GM12878 (cell line): ENCODE results near the gene PBOV1. TPM values are rescaled to one million over a fixed set of nuclear protein-coding genes. Genes with fewer than 3 reads are reported as not detected.

Source experiments
- ATAC-seq: fragments of 200-7000 bp; cut with Tn5 transposase; 3 replicates; pipeline ENCODE4 v1.9.1; 2020; ENCODE audit warnings: mild to moderate bottlenecking, moderate library complexity
- BruUV-seq: library from RNA; stranded (reverse); fragments of 400-500 nt; replicated peaks from 2 replicates; lab custom pipeline; 2021; lab: Mats Ljungman, UMichigan
- CTCF ChIA-PET: fragments of 300-600 bp; sonication (Branson Sonifier 250); formaldehyde crosslinking; extraction: SDS; loops from one replicate; lab custom pipeline; 2021; ENCODE audit warnings: inconsistent platforms; lab: Yijun Ruan, JAX
- POLR2A ChIA-PET: fragments of 350-600 bp; formaldehyde crosslinking; extraction: SDS; loops from one replicate; lab custom pipeline; 2021; ENCODE audit warnings: inconsistent platforms; lab: Charles Lee
- RAD21 ChIA-PET: fragments of 300-600 bp; sonication (Branson Sonifier 250); formaldehyde crosslinking; loops from one replicate; lab custom pipeline; 2023; ENCODE audit warnings: antibody characterized with exemption; ENCODE audit not compliant: unreplicated experiment; lab: Charles Lee
- SMC1A ChIA-PET: fragments of 300-600 bp; sonication (Branson Sonifier 250); formaldehyde crosslinking; loops from one replicate; lab custom pipeline; 2023; ENCODE audit not compliant: unreplicated experiment, uncharacterized antibody; lab: Charles Lee
- DNase-seq: peaks from one replicate; pipeline ENCODE4 v3.0.0-alpha.2; 2011; ENCODE audit warnings: low read depth, low spot score
- FAIRE-seq: peaks from 3 replicates; lab custom pipeline; 2011; peaks lifted over from hg19 to GRCh38; lab: Jason Lieb, UNC
- H2AFZ ChIP-seq: 2 replicates; pipeline ENCODE4 v1.6.0; 2011; ENCODE audit warnings: low read depth, low read length, control low read depth; ENCODE audit not compliant: control insufficient read depth
- H3K27ac ChIP-seq: 2 replicates; pipeline ENCODE4 v1.5.1; 2011; ENCODE audit warnings: control low read depth; ENCODE audit not compliant: control insufficient read depth, insufficient read depth
- H3K27me3 ChIP-seq, 2 experiments: replicated peaks in 1 of 2; 2 replicates each; pipeline versions ENCODE4 v1.6.0 to v1.6.1; 2011; ENCODE audit warnings: low read length in 1 of 2; ENCODE audit not compliant: control insufficient read depth in 2 of 2, insufficient read depth in 2 of 2
- H3K36me3 ChIP-seq, 2 experiments: 2 replicates each; pipeline ENCODE4 v1.5.1; 2011; ENCODE audit warnings: low read length in 1 of 2; ENCODE audit not compliant: control insufficient read depth in 2 of 2, insufficient read depth in 2 of 2
- H3K4me1 ChIP-seq: 2 replicates; pipeline ENCODE4 v1.6.1; 2011; ENCODE audit warnings: mild to moderate bottlenecking, low read length, moderate library complexity, mixed read lengths; ENCODE audit not compliant: control insufficient read depth, insufficient read depth
- H3K4me2 ChIP-seq: 2 replicates; pipeline ENCODE4 v1.6.0; 2011; ENCODE audit warnings: control low read depth; ENCODE audit not compliant: control insufficient read depth, insufficient read depth
- H3K4me3 ChIP-seq: fragments of 200-600 bp; sonication (generic); 2 replicates; pipeline ENCODE4 v1.5.1; 2016
- H3K79me2 ChIP-seq: 2 replicates; pipeline ENCODE4 v1.6.0; 2011; ENCODE audit warnings: low read length; ENCODE audit not compliant: control insufficient read depth, insufficient read depth
- H3K9ac ChIP-seq: 2 replicates; pipeline ENCODE4 v1.8.0; 2011; ENCODE audit warnings: low read length, control low read depth, mixed read lengths; ENCODE audit not compliant: control insufficient read depth, insufficient read depth
- H3K9me3 ChIP-seq: replicated peaks from 3 replicates; pipeline ENCODE4 v1.5.1; 2011; ENCODE audit warnings: mild to moderate bottlenecking, low read length; ENCODE audit not compliant: control insufficient read depth, insufficient read depth
- H4K20me1 ChIP-seq: 2 replicates; pipeline ENCODE4 v1.6.0; 2011; ENCODE audit not compliant: control insufficient read depth, insufficient read depth
- ASH2L ChIP-seq: fragments of 300-600, 200-600 bp; sonication (generic); IDR thresholded peaks from 2 replicates; pipeline ENCODE4 v1.6.1; 2017; ENCODE audit warnings: low read depth, mild to moderate bottlenecking, borderline replicate concordance
- CBX3 ChIP-seq: fragments of 200-600 bp; sonication (generic); IDR thresholded peaks from 2 replicates; pipeline ENCODE4 v1.6.1; 2016; ENCODE audit warnings: low read depth, borderline replicate concordance
- CBX5 ChIP-seq: sonication (generic); IDR thresholded peaks from 2 replicates; pipeline ENCODE4 v1.6.1; 2016; ENCODE audit warnings: low read depth, moderate library complexity, mild to moderate bottlenecking, inconsistent platforms
- EP300 ChIP-seq, 2 experiments: fragments of 150-350 bp in 1 of 2; IDR thresholded peaks; 2 replicates each; pipeline ENCODE4 v1.6.1; 2011 to 2012; ENCODE audit warnings: low read depth in 2 of 2, low read length in 2 of 2, borderline replicate concordance in 1 of 2, improper control_type of control experiment in 1 of 2, inconsistent platforms in 1 of 2; ENCODE audit not compliant: control insufficient read depth in 1 of 2
- IKZF2 ChIP-seq, 2 experiments: fragments of 450-650 bp; IDR thresholded peaks; 2 replicates each; pipeline ENCODE4 v1.6.1; 2017; ENCODE audit warnings: mild to moderate bottlenecking in 2 of 2, moderate library complexity in 2 of 2
- MAX ChIP-seq: IDR thresholded peaks from 2 replicates; pipeline ENCODE4 v1.6.1; 2012; ENCODE audit warnings: low read depth, low read length, improper control_type of control experiment
- MEF2A ChIP-seq: IDR thresholded peaks from 2 replicates; pipeline ENCODE4 v1.6.1; 2011; ENCODE audit warnings: low read depth, mild to moderate bottlenecking, low read length, moderate library complexity; ENCODE audit not compliant: insufficient read depth
- MYC ChIP-seq: IDR thresholded peaks from 2 replicates; pipeline ENCODE4 v1.6.1; 2011; ENCODE audit warnings: mild to moderate bottlenecking, low read length, moderate library complexity, inconsistent platforms; ENCODE audit not compliant: insufficient read depth, insufficient replicate concordance, insufficient read length, severe bottlenecking
- NR2F1 ChIP-seq: fragments of 450-650 bp; conservative IDR thresholded peaks from 2 replicates; pipeline ENCODE4 v1.6.1; 2017; ENCODE audit warnings: mild to moderate bottlenecking
- PAX5 ChIP-seq: IDR thresholded peaks from 2 replicates; pipeline ENCODE4 v1.6.1; 2011; ENCODE audit warnings: low read depth, low read length, borderline replicate concordance
- RAD21 ChIP-seq: IDR thresholded peaks from 2 replicates; pipeline ENCODE4 v1.6.1; 2011; ENCODE audit warnings: mild to moderate bottlenecking, low read depth, low read length, moderate library complexity; ENCODE audit not compliant: insufficient read depth
- SMAD5 ChIP-seq: IDR thresholded peaks from 2 replicates; pipeline ENCODE4 v1.6.1; 2016; ENCODE audit warnings: antibody characterized with exemption, low read depth
- SMARCA5 ChIP-seq: fragments of 450-650 bp; IDR thresholded peaks from 2 replicates; pipeline ENCODE4 v1.6.1; 2017; ENCODE audit warnings: mild to moderate bottlenecking
- SPI1 ChIP-seq: IDR thresholded peaks from 2 replicates; pipeline ENCODE4 v1.6.1; 2011; ENCODE audit warnings: low read depth, mild to moderate bottlenecking, low read length, moderate library complexity, borderline replicate concordance; ENCODE audit not compliant: insufficient read depth
- YY1 ChIP-seq: IDR thresholded peaks from 2 replicates; pipeline ENCODE4 v1.6.1; 2011; ENCODE audit warnings: low read depth, mild to moderate bottlenecking, low read length
- ZNF622 ChIP-seq: fragments of 450-650 bp; IDR thresholded peaks from 2 replicates; pipeline ENCODE4 v1.6.1; 2017; ENCODE audit warnings: mild to moderate bottlenecking, inconsistent platforms
- WGBS: methylation state at CpG from one replicate; pipeline ENCODE4 v1.1.6; 2016; ENCODE audit warnings: low lambda C conversion rate; ENCODE audit not compliant: insufficient replicate concordance, insufficient coverage; ENCODE audit errors: missing lambda C conversion rate; 5-methylcytosine and 5-hydroxymethylcytosine counted together
- in situ Hi-C: fragments of 300-500 bp; cut with MboI; formaldehyde crosslinking; loops from 9 replicates; pipeline ENCODE4 v1.14.3; 2018; ENCODE audit warnings: mixed read lengths
- intact Hi-C: fragments of 100-400 bp; cut with micrococcal nuclease; formaldehyde crosslinking; loops from one replicate; pipeline ENCODE4 v1.14.2; 2022; ENCODE audit not compliant: unreplicated experiment
- polyA plus RNA-seq, 11 experiments: library from polyadenylated mRNA; depleted of rRNA in 4 of 11; unstranded in 6 of 11; stranded (reverse) in 5 of 11; fragments of >200 nt; fragmentation: Nextera tagmentation in 4 of 11; fragmentation: Illumina TruSeq in 1 of 11; extraction: Ambion mirVana in 4 of 11; extraction: Trizol in 1 of 11; gene quantifications; 1 replicate in 1 of 11; 2 replicates in 10 of 11; pipeline versions ENCODE4 v1.2.1 to v1.2.3, GENCODE V29; 2011 to 2016; ENCODE audit warnings: inconsistent platforms in 2 of 11, missing spikeins in 2 of 11, low read depth in 1 of 11
- total RNA-seq, 4 experiments: library from RNA; depleted of rRNA in 3 of 4; stranded (reverse); fragments of >200 nt in 3 of 4; fragmentation: Illumina TruSeq in 1 of 4; extraction: Trizol in 1 of 4; gene quantifications; 2 replicates each; pipeline versions ENCODE4 v1.2.1 to v1.2.3, GENCODE V29; 2013 to 2021
- TF ChIP-seq, protein P1 (sequence below): fragments of 450-650 bp; IDR thresholded peaks from 2 replicates; pipeline ENCODE4 v1.6.1; 2016; ENCODE audit warnings: mild to moderate bottlenecking, moderate library complexity, borderline replicate concordance

Gene PBOV1
- total and polyA plus RNA-seq, 10 of the 15 experiments (the other 5 are each of a cell fraction or from before 2014, with no cell fraction given), result not detected

DNA sequence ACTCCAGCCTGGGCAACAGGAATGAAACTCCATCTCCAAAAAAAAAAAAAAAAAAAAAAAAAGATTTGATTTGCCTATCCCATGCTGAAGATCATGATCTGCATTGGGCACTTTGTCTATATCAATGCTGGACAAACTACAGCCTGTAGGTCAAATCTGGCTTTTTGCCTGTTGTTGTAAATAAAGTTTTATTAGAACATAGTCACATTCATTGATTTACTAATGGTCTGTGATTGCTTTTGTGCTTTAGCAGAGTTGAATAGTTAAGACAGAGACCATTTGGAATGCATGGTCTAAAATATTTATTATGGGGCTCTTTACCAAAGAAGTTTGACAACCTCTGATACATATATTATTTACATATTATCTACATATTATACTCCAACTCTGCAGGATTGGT, 14.0 kb downstream of the PBOV1 start (continued):
- no peak for TF ChIP-seq EP300 (IDR thresholded peaks at IDR 0.05; ENCODE audit: borderline replicate concordance in 1 of 2, control insufficient read depth in 1 of 2, low read depth in 2 of 2, low read length in 2 of 2)
- no peak for TF ChIP-seq NR2F1
- TF ChIP-seq, all 136 proteins: peak for 0

DNA sequence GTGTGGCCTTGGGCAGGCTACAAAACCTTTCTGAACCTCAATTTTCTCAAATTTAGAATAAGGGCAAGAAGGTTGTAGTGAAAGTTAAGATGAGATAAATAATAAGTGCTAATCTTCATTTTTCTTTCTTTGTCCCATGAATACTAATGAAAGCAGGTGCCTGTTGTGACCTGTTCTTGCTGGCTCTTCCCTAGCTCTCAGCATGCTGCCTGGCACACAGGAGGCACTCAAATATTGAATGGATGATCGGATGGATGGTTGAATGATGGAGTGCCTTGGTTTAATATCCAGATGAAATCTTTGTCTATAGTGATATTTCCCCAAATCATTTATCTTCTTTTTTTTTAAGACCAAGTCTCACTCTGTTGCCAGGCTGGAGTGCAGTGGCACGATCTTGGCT, 15.0 kb downstream of the PBOV1 start:
- 20% methylated on average over 2 of the region's 2 CpGs for WGBS
- ChIA-PET POLR2A (no interaction called here), RAD21 (no interaction called here), CTCF (no interaction called here), SMC1A (no interaction called here)
- no peak for TF ChIP-seq MYC
- TF ChIP-seq MEF2A, result no peak
- no peak for TF ChIP-seq YY1
- TF ChIP-seq ZNF622, result no peak
- no peak for TF ChIP-seq SMAD5
- no peak for TF ChIP-seq CBX5
- no peak for TF ChIP-seq ASH2L
- TF ChIP-seq MAX, result no peak
- TF ChIP-seq SMARCA5, result no peak
- TF ChIP-seq CBX3, result no peak
- TF ChIP-seq, protein P1, sequence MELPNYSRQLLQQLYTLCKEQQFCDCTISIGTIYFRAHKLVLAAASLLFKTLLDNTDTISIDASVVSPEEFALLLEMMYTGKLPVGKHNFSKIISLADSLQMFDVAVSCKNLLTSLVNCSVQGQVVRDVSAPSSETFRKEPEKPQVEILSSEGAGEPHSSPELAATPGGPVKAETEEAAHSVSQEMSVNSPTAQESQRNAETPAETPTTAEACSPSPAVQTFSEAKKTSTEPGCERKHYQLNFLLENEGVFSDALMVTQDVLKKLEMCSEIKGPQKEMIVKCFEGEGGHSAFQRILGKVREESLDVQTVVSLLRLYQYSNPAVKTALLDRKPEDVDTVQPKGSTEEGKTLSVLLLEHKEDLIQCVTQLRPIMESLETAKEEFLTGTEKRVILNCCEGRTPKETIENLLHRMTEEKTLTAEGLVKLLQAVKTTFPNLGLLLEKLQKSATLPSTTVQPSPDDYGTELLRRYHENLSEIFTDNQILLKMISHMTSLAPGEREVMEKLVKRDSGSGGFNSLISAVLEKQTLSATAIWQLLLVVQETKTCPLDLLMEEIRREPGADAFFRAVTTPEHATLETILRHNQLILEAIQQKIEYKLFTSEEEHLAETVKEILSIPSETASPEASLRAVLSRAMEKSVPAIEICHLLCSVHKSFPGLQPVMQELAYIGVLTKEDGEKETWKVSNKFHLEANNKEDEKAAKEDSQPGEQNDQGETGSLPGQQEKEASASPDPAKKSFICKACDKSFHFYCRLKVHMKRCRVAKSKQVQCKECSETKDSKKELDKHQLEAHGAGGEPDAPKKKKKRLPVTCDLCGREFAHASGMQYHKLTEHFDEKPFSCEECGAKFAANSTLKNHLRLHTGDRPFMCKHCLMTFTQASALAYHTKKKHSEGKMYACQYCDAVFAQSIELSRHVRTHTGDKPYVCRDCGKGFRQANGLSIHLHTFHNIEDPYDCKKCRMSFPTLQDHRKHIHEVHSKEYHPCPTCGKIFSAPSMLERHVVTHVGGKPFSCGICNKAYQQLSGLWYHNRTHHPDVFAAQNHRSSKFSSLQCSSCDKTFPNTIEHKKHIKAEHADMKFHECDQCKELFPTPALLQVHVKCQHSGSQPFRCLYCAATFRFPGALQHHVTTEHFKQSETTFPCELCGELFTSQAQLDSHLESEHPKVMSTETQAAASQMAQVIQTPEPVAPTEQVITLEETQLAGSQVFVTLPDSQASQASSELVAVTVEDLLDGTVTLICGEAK, result no peak
- no peak for TF ChIP-seq RAD21
- no peak for TF ChIP-seq SPI1
- TF ChIP-seq PAX5, result no peak
- TF ChIP-seq IKZF2 (IDR thresholded peaks at IDR 0.05), result no peak
- Histone ChIP-seq H3K27me3 (peaks cover 0 to 5% of the 10 kb centered on the region in 2 experiments; a peak in 3 of 4 replicates), H3K27ac (no peak overlapping the region), H3K36me3 (no peaks in the 10 kb centered on the region), H3K9me3 (no peaks in the 10 kb centered on the region), H3K4me1 (no peaks in the 10 kb centered on the region), H3K9ac (no peak overlapping the region), H4K20me1 (no peaks in the 10 kb centered on the region), H2AFZ (no peak overlapping the region), H3K79me2 (no peaks in the 10 kb centered on the region), H3K4me3 (no peak overlapping the region), H3K4me2 (no peak overlapping the region)
- in situ Hi-C loops, result no loop called here
- no TSS peak for BruUV-seq
- intact Hi-C loops, result no loop called here
- no peak for ATAC-seq
- no peak for DNase-seq
- FAIRE-seq, result no peak
